ENCODE results near the gene RHOH. TPM values are rescaled to one million over a fixed set of nuclear protein-coding genes. Genes with fewer than 3 reads are reported as not detected.

RHOH gene
- total and polyA plus RNA-seq, 10 donors, result 51.4 to 112 (median 74.3) TPM

- no peaks in the 10 kb centered on the region for H3K36me3 ChIP-seq
- H3K4me3 ChIP-seq, result no peak overlapping the region
- TF ChIP-seq, protein P1, sequence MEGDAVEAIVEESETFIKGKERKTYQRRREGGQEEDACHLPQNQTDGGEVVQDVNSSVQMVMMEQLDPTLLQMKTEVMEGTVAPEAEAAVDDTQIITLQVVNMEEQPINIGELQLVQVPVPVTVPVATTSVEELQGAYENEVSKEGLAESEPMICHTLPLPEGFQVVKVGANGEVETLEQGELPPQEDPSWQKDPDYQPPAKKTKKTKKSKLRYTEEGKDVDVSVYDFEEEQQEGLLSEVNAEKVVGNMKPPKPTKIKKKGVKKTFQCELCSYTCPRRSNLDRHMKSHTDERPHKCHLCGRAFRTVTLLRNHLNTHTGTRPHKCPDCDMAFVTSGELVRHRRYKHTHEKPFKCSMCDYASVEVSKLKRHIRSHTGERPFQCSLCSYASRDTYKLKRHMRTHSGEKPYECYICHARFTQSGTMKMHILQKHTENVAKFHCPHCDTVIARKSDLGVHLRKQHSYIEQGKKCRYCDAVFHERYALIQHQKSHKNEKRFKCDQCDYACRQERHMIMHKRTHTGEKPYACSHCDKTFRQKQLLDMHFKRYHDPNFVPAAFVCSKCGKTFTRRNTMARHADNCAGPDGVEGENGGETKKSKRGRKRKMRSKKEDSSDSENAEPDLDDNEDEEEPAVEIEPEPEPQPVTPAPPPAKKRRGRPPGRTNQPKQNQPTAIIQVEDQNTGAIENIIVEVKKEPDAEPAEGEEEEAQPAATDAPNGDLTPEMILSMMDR (IDR thresholded peaks at IDR 0.05 in 8 of 11, conservative IDR thresholded peaks at IDR 0.05 in 3 of 11), result no peak
- no peak for TF ChIP-seq POLR2A (IDR thresholded peaks at IDR 0.05)
- no peak for TF ChIP-seq POLR2AphosphoS5 (IDR thresholded peaks at IDR 0.05)
- H3K4me1 ChIP-seq, result peaks cover 0 to 37% (median 17%) of the 10 kb centered on the region in 6 donors
- no peaks in the 10 kb centered on the region for H3K9me3 ChIP-seq
- intact Hi-C loops (cut with DNase I; ENCODE audit: low total_unique reads), result no loop called here
- no peak for DNase-seq
- H3K27ac ChIP-seq, result peak overlapping the region in 1 of 8 donors; percentile 1
- WGBS, 5 donors, result 78 to 93% (median 88%) methylated on average over 6 of the region's 6 CpGs
- no peaks in the 10 kb centered on the region for H3K27me3 ChIP-seq (replicated peaks in 1 of 7)
Measured at GRCh38 chr4:40264497-40264896, 67.7 kb downstream of the RHOH start.

- peak overlapping the region in 1 of 8 donors; percentile 17 for H3K4me3 ChIP-seq
- H3K4me1 ChIP-seq, result peaks cover 0 to 37% (median 17%) of the 10 kb centered on the region in 6 donors
- H3K9me3 ChIP-seq, result no peaks in the 10 kb centered on the region
- intact Hi-C loops (cut with DNase I; ENCODE audit: low total_unique reads), result no loop called here
- TF ChIP-seq POLR2A (IDR thresholded peaks at IDR 0.05) (no peak), POLR2AphosphoS5 (IDR thresholded peaks at IDR 0.05) (peak; percentile 42 to 60 (median 42))
- TF ChIP-seq, protein P1 (IDR thresholded peaks at IDR 0.05 in 8 of 11, conservative IDR thresholded peaks at IDR 0.05 in 3 of 11), result no peak
- whole genome bisulfite sequencing, 5 donors, result 39 to 64% (median 53%) methylated on average over 12 to 15 of the region's 15 CpGs
- peak; percentile 82 for DNase-seq
- peak overlapping the region in 6 of 8 donors; percentile 1 to 81 (median 63) for H3K27ac ChIP-seq
- H3K36me3 ChIP-seq, result no peaks in the 10 kb centered on the region
- H3K27me3 ChIP-seq (replicated peaks in 1 of 7), result no peaks in the 10 kb centered on the region
Measured at GRCh38 chr4:40264995-40265909, 68.4 kb downstream of the RHOH start.

- Histone ChIP-seq H3K27ac (peak overlapping the region in 6 of 8 donors; percentile 15 to 81 (median 63)), H3K4me3 (peak overlapping the region in 1 of 8 donors; percentile 17), H3K36me3 (no peaks in the 10 kb centered on the region), H3K4me1 (peaks cover 0 to 37% (median 17%) of the 10 kb centered on the region in 6 donors), H3K27me3 (replicated peaks in 1 of 7) (no peaks in the 10 kb centered on the region), H3K9me3 (no peaks in the 10 kb centered on the region)
- 58 to 80% (median 68%) methylated on average over 4 of the region's 4 CpGs for WGBS, 5 donors
- TF ChIP-seq, protein P1 (IDR thresholded peaks at IDR 0.05 in 8 of 11, conservative IDR thresholded peaks at IDR 0.05 in 3 of 11), result no peak
- TF ChIP-seq POLR2A (IDR thresholded peaks at IDR 0.05) (no peak), POLR2AphosphoS5 (IDR thresholded peaks at IDR 0.05) (no peak)
- intact Hi-C loops (cut with DNase I; ENCODE audit: low total_unique reads), result no loop called here
- DNase-seq, result no peak
Measured at GRCh38 chr4:40265910-40266274, 69.1 kb downstream of the RHOH start.

- WGBS, 5 donors, result 0 to 96% (median 52%) methylated on average over 1 of the region's 1 CpG
- no peak for DNase-seq
- Histone ChIP-seq H3K27ac (no peak overlapping the region), H3K4me1 (peaks cover 0 to 28% (median 17%) of the 10 kb centered on the region in 6 donors), H3K9me3 (no peaks in the 10 kb centered on the region), H3K36me3 (no peaks in the 10 kb centered on the region), H3K4me3 (no peak overlapping the region), H3K27me3 (replicated peaks in 1 of 7) (no peaks in the 10 kb centered on the region)
- intact Hi-C loops (cut with DNase I; ENCODE audit: low total_unique reads), result no loop called here
- TF ChIP-seq POLR2A (IDR thresholded peaks at IDR 0.05) (no peak), POLR2AphosphoS5 (IDR thresholded peaks at IDR 0.05) (no peak)
- TF ChIP-seq, protein P1 (IDR thresholded peaks at IDR 0.05 in 8 of 11, conservative IDR thresholded peaks at IDR 0.05 in 3 of 11), result no peak
Measured at GRCh38 chr4:40269133-40269532, 72.3 kb downstream of the RHOH start.

All from spleen (tissue), 11 donors.